Tibial artery (tissue), 4 donors: Measurements from ENCODE around the gene CHMP2A.

Experiments
- DNase-seq, 2 donors: peaks; one replicate each; pipeline ENCODE4 v3.0.0-alpha.2; 2019
- H3K27ac ChIP-seq, 2 donors: fragments of 200-600 bp; sonication (generic) in 1 of 2; 1 replicate in 1 of 2; 2 replicates in 1 of 2; pipeline ENCODE4 v1.5.1; 2018 to 2019; ENCODE audit warnings: mild to moderate bottlenecking in 1 of 2
- H3K27me3 ChIP-seq, 2 donors: fragments of 200-600 bp; sonication (generic) in 1 of 2; one replicate each; pipeline versions ENCODE4 v1.5.1 to v1.6.0; 2016 to 2019
- H3K36me3 ChIP-seq, 3 donors: fragments of 200-600 bp; sonication (generic) in 2 of 3; one replicate each; pipeline ENCODE4 v1.5.1; 2016 to 2019; ENCODE audit warnings: mild to moderate bottlenecking in 2 of 3
- H3K4me1 ChIP-seq, 4 donors: fragments of 200-600 bp; sonication (generic) in 2 of 4; 1 replicate in 3 of 4; 2 replicates in 1 of 4; pipeline ENCODE4 v1.5.1; 2016 to 2019
- H3K4me3 ChIP-seq, 2 donors: fragments of 200-600 bp; sonication (generic) in 1 of 2; 1 replicate in 1 of 2; 2 replicates in 1 of 2; pipeline ENCODE4 v1.5.1; 2018 to 2019; ENCODE audit warnings: mild to moderate bottlenecking in 2 of 2
- H3K9me3 ChIP-seq, 3 donors: fragments of 200-600 bp; sonication (generic) in 1 of 3; one replicate each; pipeline ENCODE4 v1.5.1; 2016 to 2019
- CTCF ChIP-seq, 2 experiments: fragments of 200-600 bp in 1 of 2; fragments of 450-650 bp in 1 of 2; IDR thresholded peaks; one replicate each; pipeline ENCODE4 v1.5.1; 2017 to 2019; ENCODE audit warnings: antibody characterized with exemption in 2 of 2, mild to moderate bottlenecking in 1 of 2, moderate library complexity in 1 of 2
- intact Hi-C: fragments of 100-400 bp; cut with DNase I; formaldehyde crosslinking; loops from one replicate; pipeline ENCODE4 v1.15.0; 2023; ENCODE audit warnings: low total_unique reads

CHMP2A gene

GRCh38 chr19:58563823-58564222 is 8.9 kb upstream of the CHMP2A start:
- H3K9me3 ChIP-seq, result no peaks in the 10 kb centered on the region
- H3K36me3 ChIP-seq, result peaks cover 0 to 23% (median 5%) of the 10 kb centered on the region in 3 donors
- H3K4me1 ChIP-seq, result peaks cover 0 to 39% (median 35%) of the 10 kb centered on the region in 4 donors
- intact Hi-C loops, result no loop called here
- TF ChIP-seq CTCF (IDR thresholded peaks at IDR 0.05), result no peak
- no peaks in the 10 kb centered on the region for H3K27me3 ChIP-seq
- H3K4me3 ChIP-seq, result no peak overlapping the region
- no peak overlapping the region for H3K27ac ChIP-seq
- no peak for DNase-seq

- H3K36me3 ChIP-seq, result peaks cover 0 to 16% (median 5%) of the 10 kb centered on the region in 3 donors
- peak overlapping the region; percentile 25 to 74 for H3K27ac ChIP-seq
- H3K27me3 ChIP-seq, result no peaks in the 10 kb centered on the region
- no peak for TF ChIP-seq CTCF (IDR thresholded peaks at IDR 0.05)
- intact Hi-C loops, result no loop called here
- peak in 1 of 2 donors; percentile 69 for DNase-seq
- H3K9me3 ChIP-seq, result no peaks in the 10 kb centered on the region
- H3K4me1 ChIP-seq, result peaks cover 0 to 39% (median 35%) of the 10 kb centered on the region in 4 donors
- H3K4me3 ChIP-seq, result peak overlapping the region; percentile 48 to 51
These were observed 8.2 kb upstream of the CHMP2A start for GRCh38 chr19:58563034-58563573.

- H3K27ac ChIP-seq, result peak overlapping the region; percentile 25 to 74
- peaks cover 0 to 42% (median 38%) of the 10 kb centered on the region in 4 donors for H3K4me1 ChIP-seq
- H3K4me3 ChIP-seq, result peak overlapping the region; percentile 48 to 51
- intact Hi-C loops, result no loop called here
- H3K36me3 ChIP-seq, result peaks cover 0 to 11% (median 3%) of the 10 kb centered on the region in 3 donors
- no peak for TF ChIP-seq CTCF (IDR thresholded peaks at IDR 0.05)
- H3K9me3 ChIP-seq, result no peaks in the 10 kb centered on the region
- H3K27me3 ChIP-seq, result no peaks in the 10 kb centered on the region
- peak in 1 of 2 donors; percentile 74 for DNase-seq
These were observed 7.5 kb upstream of the CHMP2A start for GRCh38 chr19:58562122-58563033.

- Histone ChIP-seq H3K36me3 (peaks cover 3 to 11% (median 7%) of the 10 kb centered on the region in 3 donors), H3K27ac (peak overlapping the region; percentile 25 to 74), H3K9me3 (no peaks in the 10 kb centered on the region), H3K4me3 (peak overlapping the region; percentile 48 to 51), H3K27me3 (no peaks in the 10 kb centered on the region), H3K4me1 (peaks cover 0 to 50% (median 46%) of the 10 kb centered on the region in 4 donors)
- TF ChIP-seq CTCF (IDR thresholded peaks at IDR 0.05), result no peak
- intact Hi-C loops, result no loop called here
- DNase-seq, result peak in 1 of 2 donors; percentile 58
These were observed 6.6 kb upstream of the CHMP2A start for GRCh38 chr19:58561373-58562121.

GRCh38 chr19:58560921-58561320 is 6.0 kb upstream of the CHMP2A start:
- DNase-seq, result no peak
- no peaks in the 10 kb centered on the region for H3K9me3 ChIP-seq
- H3K27me3 ChIP-seq, result no peaks in the 10 kb centered on the region
- H3K36me3 ChIP-seq, result peaks cover 10 to 13% (median 13%) of the 10 kb centered on the region in 3 donors
- no peak overlapping the region for H3K4me3 ChIP-seq
- H3K4me1 ChIP-seq, result peaks cover 0 to 57% (median 52%) of the 10 kb centered on the region in 4 donors
- intact Hi-C loops, result no loop called here
- H3K27ac ChIP-seq, result no peak overlapping the region
- no peak for TF ChIP-seq CTCF (IDR thresholded peaks at IDR 0.05)
